D721Med (cell line): ENCODE data around the gene SIM1.
"Not testable (repeated sequence)": the region's sequence is repeated elsewhere in the genome, so short reads cannot be mapped to it uniquely, and the experiment has no call there.

Source experiments
- DNase-seq: peaks from one replicate; pipeline ENCODE4 v3.0.0; 2011; ENCODE audit warnings: low spot score; ENCODE audit not compliant: insufficient read length
- FAIRE-seq: peaks from 2 replicates; lab custom pipeline; 2011; peaks lifted over from hg19 to GRCh38; lab: Jason Lieb, UNC
- CTCF ChIP-seq: IDR thresholded peaks from 2 replicates; pipeline ENCODE4 v1.5.1; 2012; ENCODE audit warnings: mild to moderate bottlenecking, control low read depth; ENCODE audit not compliant: insufficient read depth; ENCODE audit errors: missing control alignments

SIM1 gene

DNA sequence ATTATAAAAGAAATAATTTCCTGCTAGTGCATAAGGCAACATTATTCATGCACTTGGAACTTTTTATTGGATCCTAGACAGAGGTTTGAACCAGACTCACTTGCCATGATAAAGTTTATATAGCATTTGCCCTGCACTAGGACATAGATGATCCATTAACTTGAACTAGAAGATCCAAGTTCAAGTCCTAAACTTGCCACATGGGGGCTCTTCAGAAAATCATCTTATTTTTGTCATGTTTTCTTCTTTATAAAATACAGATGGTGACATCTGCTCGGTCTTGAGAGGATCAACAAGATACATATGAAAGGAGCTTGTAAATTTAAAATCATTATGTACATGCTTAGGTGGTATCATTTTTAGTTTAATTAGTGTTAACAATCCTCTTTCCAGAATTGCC is 94.5 kb downstream of the SIM1 start:
- FAIRE-seq (peak; percentile 73), DNase-seq (no peak)
- peak; percentile 24 for TF ChIP-seq CTCF

GRCh38 chr6:100366419-100366818 is 98.3 kb downstream of the SIM1 start:
- TF ChIP-seq CTCF: no peak
- DNase-seq: no peak
- no peak for FAIRE-seq

DNA sequence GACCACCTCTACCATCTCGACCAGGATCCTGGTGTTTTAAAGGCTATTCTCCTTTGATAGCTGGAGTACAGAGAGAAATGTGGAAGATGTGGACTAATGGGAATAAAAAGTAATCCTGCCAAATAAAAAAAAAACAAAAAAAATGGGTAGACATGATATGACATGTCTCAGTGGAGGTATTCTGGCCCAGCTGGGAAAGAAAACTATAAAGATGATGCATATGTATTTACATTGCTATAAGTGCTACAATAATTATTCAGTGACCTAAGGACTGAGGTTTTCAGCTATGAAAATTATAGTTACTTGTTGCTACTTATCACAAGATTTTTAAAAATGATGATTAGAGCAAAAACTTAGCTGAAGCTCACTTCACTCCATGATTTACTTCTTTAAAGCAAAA is 101.1 kb downstream of the SIM1 start:
- DNase-seq (no peak), FAIRE-seq (no peak)
- TF ChIP-seq CTCF: no peak

GRCh38 chr6:100354736-100355641 is 109.7 kb downstream of the SIM1 start:
- not testable (repeated sequence) for DNase-seq, FAIRE-seq

DNA sequence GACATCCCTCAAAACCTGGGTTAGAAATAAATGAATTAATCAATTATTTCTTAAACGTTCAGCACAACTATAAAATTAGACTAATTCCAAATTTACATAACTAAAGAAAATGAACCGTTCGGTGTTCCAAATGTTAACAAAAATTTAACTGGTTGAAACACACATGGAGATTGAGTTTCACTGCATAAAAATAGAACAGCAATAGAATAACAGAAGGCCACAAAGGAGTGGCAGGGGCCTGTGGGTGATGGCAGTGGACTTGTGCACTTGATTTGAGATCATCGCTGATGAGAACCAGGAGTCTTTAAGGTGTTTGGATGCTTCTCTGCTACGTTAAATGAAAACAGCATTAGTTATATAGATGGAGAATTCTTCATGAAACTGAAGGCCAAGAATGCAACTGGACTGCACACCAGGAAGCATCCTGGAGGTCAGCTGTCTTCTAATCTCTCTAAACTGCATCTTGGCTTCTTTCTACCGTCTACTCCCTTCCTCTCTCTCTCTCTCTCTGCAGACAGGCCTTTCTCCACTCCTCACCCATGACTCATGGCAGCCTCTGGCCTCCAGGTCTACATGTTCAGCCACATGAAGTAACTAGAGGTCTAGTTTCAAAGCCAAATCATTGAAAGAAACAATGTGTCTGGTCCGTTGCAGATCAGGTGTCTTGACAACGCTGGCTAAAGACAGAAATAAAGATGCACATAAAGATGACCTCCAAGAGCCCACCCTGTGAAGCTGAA is 111.3 kb downstream of the SIM1 start:
- peak; percentile 41 for FAIRE-seq

GRCh38 chr6:100350139-100350538 is 114.6 kb downstream of the SIM1 start:
- no peak for FAIRE-seq
- DNase-seq: no peak
- no peak for TF ChIP-seq CTCF

More for the DNA sequence above, 111.3 kb downstream of the SIM1 start:
- DNase-seq: no peak
- no peak for TF ChIP-seq CTCF

DNA sequence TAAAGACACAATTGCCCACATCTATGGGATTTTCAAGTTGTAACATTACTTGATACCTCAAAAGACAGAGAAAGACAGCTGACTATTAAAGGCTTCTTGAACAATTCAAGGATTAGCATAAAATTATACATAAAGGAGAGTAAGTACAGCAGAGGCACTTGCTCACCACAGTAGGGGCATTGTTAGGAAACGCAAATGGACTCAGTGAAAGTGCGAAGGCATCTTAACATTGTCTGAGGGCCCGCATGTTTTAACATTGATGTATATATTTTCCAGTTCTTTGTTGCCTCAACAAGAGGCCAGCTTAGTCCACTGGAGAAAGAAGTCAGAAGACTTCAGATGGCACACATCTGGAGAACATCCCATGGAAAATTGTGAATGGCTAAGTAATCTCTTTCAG is 115.4 kb downstream of the SIM1 start:
- no peak for DNase-seq
- no peak for FAIRE-seq
- no peak for TF ChIP-seq CTCF
